ENCODE data around the gene MAPK8. TPM values are rescaled to one million over a fixed set of nuclear protein-coding genes. Genes with fewer than 3 reads are reported as not detected.
A peak's percentile ranks its signal among the peaks of the same experiment; 100 is the strongest.

MAPK8 gene
- total and polyA plus RNA-seq, 9 of the 15 experiments (the other 6 are each of a cell fraction or from before 2014, with no cell fraction given): 6.4 to 159 (median 71.0) TPM

- TF ChIP-seq ZNF318 (IDR thresholded peaks at IDR 0.05; ENCODE audit: borderline replicate concordance in 1 of 2, low read depth in 1 of 2) (no peak), ZNF24 (IDR thresholded peaks at IDR 0.05) (0 out of 2 replicates have a peak, but pooled peaks have one; percentile 24), KAT7 (CRISPR knock-in tag; IDR thresholded peaks at IDR 0.05; ENCODE audit: borderline replicate concordance) (no peak), SP1 (CRISPR knock-in tag; IDR thresholded peaks at IDR 0.05) (no peak), HDAC8 (tag; IDR thresholded peaks at IDR 0.05) (no peak), TBL1XR1 (IDR thresholded peaks at IDR 0.05; ENCODE audit: low read length in 2 of 2) (no peak), NCOA1 (IDR thresholded peaks at IDR 0.05; ENCODE audit: low read depth) (no peak), ESRRB (CRISPR knock-in tag; IDR thresholded peaks at IDR 0.05; ENCODE audit: borderline replicate concordance) (no peak), KHSRP (IDR thresholded peaks at IDR 0.05) (no peak), ZFX (CRISPR knock-in tag; IDR thresholded peaks at IDR 0.05) (no peak), CHCHD3 (CRISPR knock-in tag; IDR thresholded peaks at IDR 0.05) (no peak), SRSF3 (IDR thresholded peaks at IDR 0.05; ENCODE audit: insufficient read depth, low read length) (no peak)
Observed at GRCh38 chr10:48390933-48391845, 84.7 kb downstream of the MAPK8 start (continued).

All from K562 (cell line).